ENCODE data around the gene MLPH. TPM values are rescaled to one million over a fixed set of nuclear protein-coding genes. Genes with fewer than 3 reads are reported as not detected.
A peak's percentile ranks its signal among the peaks of the same experiment; 100 is the strongest.

Gene MLPH
- total RNA-seq, 6 experiments from 2014 or later, result 20.8 to 52.8 (median 35.1) TPM

- no peak for DNase-seq
- WGBS (ENCODE audit: insufficient coverage, low coverage, low lambda C conversion rate, missing lambda C conversion rate), result no CpG with 5 or more reads among the region's 17 CpGs
- Histone ChIP-seq H3K9me3 (no peaks in the 10 kb centered on the region), H3K4me1 (peaks cover 2 to 58% (median 19%) of the 10 kb centered on the region in 4 donors), H3K27ac (peak overlapping the region in 1 of 3 donors; percentile 97), H3K27me3 (no peaks in the 10 kb centered on the region), H3K36me3 (peaks cover 0 to 6% (median 3%) of the 10 kb centered on the region in 4 donors), H3K4me3 (no peak overlapping the region)
- intact Hi-C loops (cut with DNase I), result loop anchor here in 1 of 2 donors (5.0 kb wide), 1 partner anchor 60 kb away; no protein-coding TSS in a partner anchor
- ATAC-seq, result no peak
- TF ChIP-seq CTCF (IDR thresholded peaks at IDR 0.05), result no peak
- TF ChIP-seq POLR2A (IDR thresholded peaks at IDR 0.05), result no peak
Measured at GRCh38 chr2:237511885-237512405, 24.9 kb downstream of the MLPH start.

- Histone ChIP-seq H3K27me3 (no peaks in the 10 kb centered on the region), H3K4me3 (no peak overlapping the region), H3K27ac (peak overlapping the region; percentile 29 to 97 (median 58)), H3K36me3 (peaks cover 0 to 6% (median 3%) of the 10 kb centered on the region in 4 donors), H3K9me3 (no peaks in the 10 kb centered on the region), H3K4me1 (peaks cover 2 to 50% (median 19%) of the 10 kb centered on the region in 4 donors)
- ATAC-seq (peak; percentile 77 to 83 (median 78)), DNase-seq (peak; percentile 81 to 91 (median 86))
- TF ChIP-seq POLR2A (IDR thresholded peaks at IDR 0.05) (no peak), CTCF (IDR thresholded peaks at IDR 0.05) (peak; percentile 82 to 91 (median 89))
- intact Hi-C loops (cut with DNase I), result loop anchor here in 1 of 2 donors (5.0 kb wide), 1 partner anchor 59 kb away; no protein-coding TSS in a partner anchor
- 18% methylated on average over 8 of the region's 14 CpGs for WGBS (ENCODE audit: insufficient coverage, low coverage, low lambda C conversion rate, missing lambda C conversion rate)
Measured at GRCh38 chr2:237512774-237513466, 25.9 kb downstream of the MLPH start.

GRCh38 chr2:237513693-237514092 lies 26.6 kb downstream of the MLPH start:
- Histone ChIP-seq H3K4me1 (peaks cover 2 to 50% (median 19%) of the 10 kb centered on the region in 4 donors), H3K4me3 (no peak overlapping the region), H3K9me3 (no peaks in the 10 kb centered on the region), H3K27ac (peak overlapping the region; percentile 29 to 97 (median 58)), H3K27me3 (no peaks in the 10 kb centered on the region), H3K36me3 (peaks cover 0 to 6% (median 2%) of the 10 kb centered on the region in 4 donors)
- TF ChIP-seq CTCF (IDR thresholded peaks at IDR 0.05), result no peak
- no peak for TF ChIP-seq POLR2A (IDR thresholded peaks at IDR 0.05)
- intact Hi-C loops (cut with DNase I), result loop anchor here in 1 of 2 donors (5.0 kb wide), 1 partner anchor 59 kb away; no protein-coding TSS in a partner anchor
- ATAC-seq (peak; percentile 49 to 67 (median 61)), DNase-seq (peak in 1 of 3 donors; percentile 65)
- WGBS (ENCODE audit: insufficient coverage, low coverage, low lambda C conversion rate, missing lambda C conversion rate), result 46% methylated on average over 7 of the region's 9 CpGs

GRCh38 chr2:237514474-237515130 lies 27.6 kb downstream of the MLPH start:
- ATAC-seq, result peak in 3 of 4 donors; percentile 15 to 45 (median 42)
- Histone ChIP-seq H3K36me3 (peaks cover 0 to 6% (median 2%) of the 10 kb centered on the region in 4 donors), H3K27ac (peak overlapping the region in 2 of 3 donors; percentile 58 to 97)

More at GRCh38 chr2:237514474-237515130, 27.6 kb downstream of the MLPH start:
- H3K9me3 ChIP-seq, result no peaks in the 10 kb centered on the region
- TF ChIP-seq POLR2A (IDR thresholded peaks at IDR 0.05), result no peak
- no peak for TF ChIP-seq CTCF (IDR thresholded peaks at IDR 0.05)
- H3K27me3 ChIP-seq, result no peaks in the 10 kb centered on the region
- 32% methylated on average over 5 of the region's 6 CpGs for WGBS (ENCODE audit: insufficient coverage, low coverage, low lambda C conversion rate, missing lambda C conversion rate)
- no peak overlapping the region for H3K4me3 ChIP-seq
- peaks cover 2 to 41% (median 14%) of the 10 kb centered on the region in 4 donors for H3K4me1 ChIP-seq
- no peak for DNase-seq
- intact Hi-C loops (cut with DNase I), result loop anchor here (5.0 kb wide), 2 partner anchors 53 to 58 kb away; partner anchors contain the start of gene PRLH (in 1 of the 2)
